Measurements from ENCODE around the gene NFE2L3.

GRCh38 chr7:26182283-26182682, 30.3 kb downstream of the NFE2L3 start:
- TF ChIP-seq CTCF (IDR thresholded peaks at IDR 0.05; ENCODE audit: borderline replicate concordance, extremely low read depth, low read length, poor library complexity, severe bottlenecking) (no peak), EZH2 (IDR thresholded peaks at IDR 0.05; ENCODE audit: borderline replicate concordance, low read depth, low read length, severe bottlenecking) (no peak)

Measured in DND-41 (cell line).